ENCODE results near the gene OSBPL2. TPM values are rescaled to one million over a fixed set of nuclear protein-coding genes. Genes with fewer than 3 reads are reported as not detected.

Gene OSBPL2
- total RNA-seq, 1 donor from 2014 or later, result 56.7 TPM

- Mint-ChIP-seq H3K27me3 (no peaks in the 10 kb centered on the region), H3K4me3 (ENCODE audit: low read depth) (no peak overlapping the region)
Observed at GRCh38 chr20:62294516-62294915, 56.2 kb downstream of the OSBPL2 start.

GRCh38 chr20:62296724-62297448 lies 58.6 kb downstream of the OSBPL2 start:
- no peaks in the 10 kb centered on the region for H3K27me3 Mint-ChIP-seq
- DNase-seq (ENCODE audit: low spot score, unreplicated experiment), result no peak
- no peaks in the 10 kb centered on the region for H3K9me3 Mint-ChIP-seq (ENCODE audit: low read depth)
- H3K4me3 Mint-ChIP-seq (ENCODE audit: low read depth), result no peak overlapping the region
- no peak for TF ChIP-seq CTCF (IDR thresholded peaks at IDR 0.05; ENCODE audit: unreplicated experiment)
- peaks cover under 1% of the 10 kb centered on the region for H3K4me1 Mint-ChIP-seq (ENCODE audit: low read depth)
- peaks cover 14% of the 10 kb centered on the region for H3K36me3 Mint-ChIP-seq (ENCODE audit: insufficient read depth)
- no peak overlapping the region for H3K27ac Mint-ChIP-seq

More at GRCh38 chr20:62294516-62294915, 56.2 kb downstream of the OSBPL2 start:
- TF ChIP-seq CTCF (IDR thresholded peaks at IDR 0.05; ENCODE audit: unreplicated experiment), result no peak
- no peaks in the 10 kb centered on the region for H3K4me1 Mint-ChIP-seq (ENCODE audit: low read depth)
- DNase-seq (ENCODE audit: low spot score, unreplicated experiment), result no peak
- no peaks in the 10 kb centered on the region for H3K9me3 Mint-ChIP-seq (ENCODE audit: low read depth)
- peaks cover 18% of the 10 kb centered on the region for H3K36me3 Mint-ChIP-seq (ENCODE audit: insufficient read depth)
- H3K27ac Mint-ChIP-seq, result no peak overlapping the region

GRCh38 chr20:62297449-62298227 lies 59.3 kb downstream of the OSBPL2 start:
- peaks cover 11% of the 10 kb centered on the region for H3K36me3 Mint-ChIP-seq (ENCODE audit: insufficient read depth)
- H3K4me3 Mint-ChIP-seq (ENCODE audit: low read depth), result no peak overlapping the region
- no peaks in the 10 kb centered on the region for H3K27me3 Mint-ChIP-seq
- no peak for TF ChIP-seq CTCF (IDR thresholded peaks at IDR 0.05; ENCODE audit: unreplicated experiment)
- DNase-seq (ENCODE audit: low spot score, unreplicated experiment), result no peak
- H3K4me1 Mint-ChIP-seq (ENCODE audit: low read depth), result peaks cover 2% of the 10 kb centered on the region
- no peak overlapping the region for H3K27ac Mint-ChIP-seq
- H3K9me3 Mint-ChIP-seq (ENCODE audit: low read depth), result no peaks in the 10 kb centered on the region

- DNase-seq (ENCODE audit: low spot score, unreplicated experiment), result no peak
- peaks cover 4% of the 10 kb centered on the region for H3K4me1 Mint-ChIP-seq (ENCODE audit: low read depth)
- H3K9me3 Mint-ChIP-seq (ENCODE audit: low read depth), result no peaks in the 10 kb centered on the region
- no peak for TF ChIP-seq CTCF (IDR thresholded peaks at IDR 0.05; ENCODE audit: unreplicated experiment)
- H3K27me3 Mint-ChIP-seq, result no peaks in the 10 kb centered on the region
- H3K27ac Mint-ChIP-seq, result no peak overlapping the region
- no peak overlapping the region for H3K4me3 Mint-ChIP-seq (ENCODE audit: low read depth)
- peaks cover 8% of the 10 kb centered on the region for H3K36me3 Mint-ChIP-seq (ENCODE audit: insufficient read depth)
Observed at GRCh38 chr20:62298577-62299249, 60.4 kb downstream of the OSBPL2 start.

- Mint-ChIP-seq H3K4me3 (ENCODE audit: low read depth) (no peak overlapping the region), H3K9me3 (ENCODE audit: low read depth) (no peaks in the 10 kb centered on the region), H3K36me3 (ENCODE audit: insufficient read depth) (peaks cover 4% of the 10 kb centered on the region), H3K4me1 (ENCODE audit: low read depth) (peaks cover 11% of the 10 kb centered on the region), H3K27ac (no peak overlapping the region), H3K27me3 (no peaks in the 10 kb centered on the region)
- DNase-seq (ENCODE audit: low spot score, unreplicated experiment), result no peak
- TF ChIP-seq CTCF (IDR thresholded peaks at IDR 0.05; ENCODE audit: unreplicated experiment), result no peak
Observed at GRCh38 chr20:62299666-62300236, 61.4 kb downstream of the OSBPL2 start.
